ENCODE measurements around the gene FRY. TPM values are rescaled to one million over a fixed set of nuclear protein-coding genes. Genes with fewer than 3 reads are reported as not detected.

FRY gene
- total and polyA plus RNA-seq, 9 of the 15 experiments (the other 6 are each of a cell fraction or from before 2014, with no cell fraction given) = 0.03 to 0.31 (median 0.11) TPM; not detected in 3

- WGBS (ENCODE audit: insufficient coverage, low coverage, missing lambda C conversion rate) = 0% methylated on average over 3 of the region's 3 CpGs
- H3K9me3 ChIP-seq (replicated peaks; ENCODE audit: control insufficient read depth, insufficient read depth, low read depth, low read length) = no peaks in the 10 kb centered on the region
- no peak overlapping the region for H3K27ac ChIP-seq (ENCODE audit: extremely low read depth, low read depth, low read length)
- intact Hi-C loops (cut with micrococcal nuclease) (no loop called here), in situ Hi-C loops (cut with MboI) (no loop called here)
- no peak overlapping the region for H3K9ac ChIP-seq (ENCODE audit: insufficient read depth in 1 of 2, low read depth in 2 of 2, low read length in 2 of 2)
- H3K4me3 ChIP-seq = no peak overlapping the region
- H3K9me1 ChIP-seq (ENCODE audit: control insufficient read depth, insufficient read depth, low read length) = no peaks in the 10 kb centered on the region
- no peaks in the 10 kb centered on the region for H3K36me3 ChIP-seq (ENCODE audit: control insufficient read depth, insufficient read depth, low read length)
- TF ChIP-seq KLF6 (CRISPR knock-in tag; IDR thresholded peaks at IDR 0.05; ENCODE audit: borderline replicate concordance) (no peak), ZBTB11 (CRISPR knock-in tag; IDR thresholded peaks at IDR 0.05) (no peak), ZNF586 (CRISPR knock-in tag; conservative IDR thresholded peaks at IDR 0.05) (no peak), OTX1 (CRISPR knock-in tag; IDR thresholded peaks at IDR 0.05) (no peak)
- POLR2A ChIA-PET = no interaction called here
- H3K27me3 ChIP-seq (ENCODE audit: control insufficient read depth in 2 of 2, insufficient read depth in 2 of 2, low read length in 2 of 2) = no peaks in the 10 kb centered on the region
- no TSS peak for BruUV-seq (replicated peaks)
- H3K79me2 ChIP-seq (ENCODE audit: control insufficient read depth, insufficient read depth, low read length) = no peaks in the 10 kb centered on the region
- DNase-seq (ENCODE audit: extremely low read depth in 1 of 4, low spot score in 3 of 4) (no peak), ATAC-seq (no peak), FAIRE-seq (no peak)
- no peak overlapping the region for H2AFZ ChIP-seq (ENCODE audit: low read depth, low read length)
- no peak overlapping the region for H3K4me2 ChIP-seq (ENCODE audit: insufficient read depth, low read length)
- CTCF ChIA-PET (ENCODE audit: low intra/inter-chr PET ratio) = no interaction called here
- no peaks in the 10 kb centered on the region for H4K20me1 ChIP-seq (replicated peaks; ENCODE audit: control insufficient read depth, insufficient read depth, low read length)
- H3K4me1 ChIP-seq (replicated peaks in 1 of 2; ENCODE audit: control insufficient read depth in 2 of 2, insufficient read depth in 2 of 2, low read length in 2 of 2) = no peaks in the 10 kb centered on the region
These were observed 21.4 kb upstream of the FRY start for GRCh38 chr13:32010136-32010535.

All from K562 (cell line).